Psoas muscle (tissue), 8 donors: ENCODE data around the gene HOXB13. TPM values are rescaled to one million over a fixed set of nuclear protein-coding genes. Genes with fewer than 3 reads are reported as not detected.

ENCODE experiments used
- ATAC-seq, 4 donors: fragments of 200-7000 bp; cut with Tn5 transposase; one replicate each; pipeline ENCODE4 v1.9.1; 2020; ENCODE audit warnings: moderate library complexity in 3 of 4, mild to moderate bottlenecking in 2 of 4
- DNase-seq, 2 donors: peaks; one replicate each; pipeline ENCODE4 v3.0.0-alpha.2; 2020
- H3K27ac ChIP-seq: fragments of 200-600 bp; one replicate; pipeline ENCODE4 v1.8.0; 2022
- H3K27me3 ChIP-seq, 3 donors: fragments of 200-600 bp in 1 of 3; one replicate each; pipeline versions ENCODE4 v1.6.1 to v1.8.0; 2013 to 2022; ENCODE audit warnings: low read length in 2 of 3, mild to moderate bottlenecking in 2 of 3, moderate library complexity in 1 of 3; ENCODE audit not compliant: insufficient read depth in 3 of 3
- H3K36me3 ChIP-seq, 2 donors: fragments of 200-600 bp in 1 of 2; one replicate each; pipeline versions ENCODE4 v1.6.1 to v1.8.0; 2013 to 2022; ENCODE audit warnings: low read depth in 1 of 2, mild to moderate bottlenecking in 1 of 2, moderate library complexity in 1 of 2; ENCODE audit not compliant: insufficient read depth in 1 of 2
- H3K4me1 ChIP-seq: fragments of 200-600 bp; one replicate; pipeline ENCODE4 v1.8.0; 2022
- H3K4me3 ChIP-seq: fragments of 200-600 bp; one replicate; pipeline ENCODE4 v1.8.0; 2022; ENCODE audit warnings: mild to moderate bottlenecking
- H3K9me3 ChIP-seq: fragments of 200-600 bp; one replicate; pipeline ENCODE4 v1.8.0; 2022
- WGBS, 3 donors: extraction: QIAGEN DNeasy Blood & Tissue Kit; methylation state at CpG; one replicate each; pipeline versions ENCODE4 v1.1.6 to v1.1.7; 2013; 5-methylcytosine and 5-hydroxymethylcytosine counted together
- intact Hi-C, 2 donors: fragments of 100-400 bp; cut with DNase I; formaldehyde crosslinking; loops; one replicate each; pipeline versions ENCODE4 v1.11.0 to v1.14.2; 2022
- polyA plus RNA-seq, 3 donors: library from polyadenylated mRNA; stranded (reverse); fragments of 200-250 nt; gene quantifications; one replicate each; pipeline ENCODE4 v1.2.3, GENCODE V29; 2013
- total RNA-seq, 4 donors: library from RNA; stranded (reverse); fragmentation: NEBNext Ultra II Directional in 2 of 4; extraction: Animal tissue kit (Norgen Biotek cat#: 25700) in 2 of 4; gene quantifications; one replicate each; pipeline versions ENCODE4 v1.2.1 to v1.2.4, GENCODE V29; 2021 to 2023
- TF ChIP-seq, protein P1 (sequence below): fragments of 200-600 bp; IDR thresholded peaks from one replicate; pipeline ENCODE4 v1.8.0; 2022; ENCODE audit warnings: antibody characterized with exemption
- donor health status: healthy with polysubstance abuse.
- donor health status: DM: no; HTN: no; CAD: no; lungs with moderate emphysema.
- donor health status: Bipolar disorder and iron deficiency.
- donor health status: healthy.
- donor health status: DM: yes; HTN: yes; CAD: no.
- donor health status: DM: no; HTN: no; CAD: no.
- donor health status: DM: no; HTN: no; CAD: no.
- donor health status: DM: yes; HTN: yes; CAD: no.

The HOXB13 gene
- total and polyA plus RNA-seq, 7 donors, result not detected

- no peaks in the 10 kb centered on the region for H3K36me3 ChIP-seq
- H3K4me3 ChIP-seq, result no peak overlapping the region
- peaks cover 9 to 99% (median 60%) of the 10 kb centered on the region in 3 donors for H3K27me3 ChIP-seq
- H3K9me3 ChIP-seq, result no peaks in the 10 kb centered on the region
- intact Hi-C loops, result loop anchor here in 1 of 2 donors (5.0 kb wide), 1 partner anchor 67 kb away; no protein-coding TSS in a partner anchor
- no peak for DNase-seq
- TF ChIP-seq, protein P1, sequence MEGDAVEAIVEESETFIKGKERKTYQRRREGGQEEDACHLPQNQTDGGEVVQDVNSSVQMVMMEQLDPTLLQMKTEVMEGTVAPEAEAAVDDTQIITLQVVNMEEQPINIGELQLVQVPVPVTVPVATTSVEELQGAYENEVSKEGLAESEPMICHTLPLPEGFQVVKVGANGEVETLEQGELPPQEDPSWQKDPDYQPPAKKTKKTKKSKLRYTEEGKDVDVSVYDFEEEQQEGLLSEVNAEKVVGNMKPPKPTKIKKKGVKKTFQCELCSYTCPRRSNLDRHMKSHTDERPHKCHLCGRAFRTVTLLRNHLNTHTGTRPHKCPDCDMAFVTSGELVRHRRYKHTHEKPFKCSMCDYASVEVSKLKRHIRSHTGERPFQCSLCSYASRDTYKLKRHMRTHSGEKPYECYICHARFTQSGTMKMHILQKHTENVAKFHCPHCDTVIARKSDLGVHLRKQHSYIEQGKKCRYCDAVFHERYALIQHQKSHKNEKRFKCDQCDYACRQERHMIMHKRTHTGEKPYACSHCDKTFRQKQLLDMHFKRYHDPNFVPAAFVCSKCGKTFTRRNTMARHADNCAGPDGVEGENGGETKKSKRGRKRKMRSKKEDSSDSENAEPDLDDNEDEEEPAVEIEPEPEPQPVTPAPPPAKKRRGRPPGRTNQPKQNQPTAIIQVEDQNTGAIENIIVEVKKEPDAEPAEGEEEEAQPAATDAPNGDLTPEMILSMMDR, result no peak
- WGBS, 3 donors, result 1 to 5% (median 3%) methylated on average over 16 of the region's 16 CpGs
- H3K27ac ChIP-seq, result no peak overlapping the region
- peaks cover 13% of the 10 kb centered on the region for H3K4me1 ChIP-seq
- ATAC-seq, result no peak
These were observed 3.6 kb downstream of the HOXB13 start for GRCh38 chr17:48725004-48725287.

GRCh38 chr17:48724251-48725003 is 4.1 kb downstream of the HOXB13 start:
- H3K9me3 ChIP-seq, result no peaks in the 10 kb centered on the region
- H3K27ac ChIP-seq, result no peak overlapping the region
- DNase-seq (peak; percentile 82 to 90), ATAC-seq (peak; percentile 69 to 85 (median 71))
- no peaks in the 10 kb centered on the region for H3K36me3 ChIP-seq
- intact Hi-C loops, result loop anchor here (5.0 kb wide), 1 partner anchor 68 kb away; no protein-coding TSS in a partner anchor
- peaks cover 13% of the 10 kb centered on the region for H3K4me1 ChIP-seq
- H3K4me3 ChIP-seq, result no peak overlapping the region
- TF ChIP-seq, protein P1, result peak; percentile 64
- 13 to 14% (median 13%) methylated on average over 32 of the region's 32 CpGs for WGBS, 3 donors
- peaks cover 9 to 99% (median 60%) of the 10 kb centered on the region in 3 donors for H3K27me3 ChIP-seq

- no peak overlapping the region for H3K27ac ChIP-seq
- H3K27me3 ChIP-seq, result peaks cover 9 to 100% (median 63%) of the 10 kb centered on the region in 3 donors
- peaks cover 16% of the 10 kb centered on the region for H3K4me1 ChIP-seq
- H3K9me3 ChIP-seq, result no peaks in the 10 kb centered on the region
- ATAC-seq (no peak), DNase-seq (no peak)
- WGBS, 3 donors, result 17 to 33% (median 24%) methylated on average over 42 of the region's 42 CpGs
- TF ChIP-seq, protein P1, result no peak
- H3K4me3 ChIP-seq, result peak overlapping the region; percentile 7
- intact Hi-C loops, result loop anchor here in 1 of 2 donors (5.0 kb wide), 1 partner anchor 69 kb away; no protein-coding TSS in a partner anchor
- H3K36me3 ChIP-seq, result no peaks in the 10 kb centered on the region
These were observed 4.9 kb downstream of the HOXB13 start for GRCh38 chr17:48723423-48724250.

DNA sequence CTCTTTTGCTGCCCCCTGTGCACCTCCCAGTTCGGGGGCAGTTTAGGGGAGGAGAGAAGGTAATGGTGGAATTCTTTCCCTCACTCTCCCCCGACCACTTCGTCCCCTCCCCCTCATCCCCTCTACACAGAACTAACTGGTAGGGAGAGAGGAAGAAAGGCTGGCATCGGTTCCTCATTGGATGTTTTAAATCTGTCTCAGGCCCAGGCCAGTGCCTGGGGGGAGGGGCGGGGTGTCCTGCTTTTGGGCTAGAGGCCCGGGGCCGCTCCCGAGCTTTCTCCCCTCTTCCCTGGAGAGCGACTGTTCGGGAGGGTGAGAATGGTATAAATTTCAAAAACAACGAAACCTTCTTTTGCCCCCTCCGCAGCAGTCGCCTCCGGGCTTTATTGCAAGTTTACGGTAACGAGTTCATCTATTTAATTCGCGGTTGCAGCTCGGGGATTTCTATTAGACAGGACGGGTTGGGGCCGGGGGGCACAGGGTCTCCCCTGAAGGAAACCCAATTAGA is 5.6 kb downstream of the HOXB13 start, which contains the start of gene PRAC2:
Gene PRAC2 (plus strand): TSS at position 271 of the 508 bp plus-strand sequence. CDS start 1,226 bp downstream, outside the sequence.
- DNase-seq, result no peak

More for the DNA sequence above, 5.6 kb downstream of the HOXB13 start, which contains the start of gene PRAC2:
- TF ChIP-seq, protein P1, result no peak
- ATAC-seq, result no peak
- H3K9me3 ChIP-seq, result no peaks in the 10 kb centered on the region
- peak within 1 kb of the TSS; percentile 7 for H3K4me3 ChIP-seq
- intact Hi-C loops, result loop anchor here in 1 of 2 donors (5.0 kb wide), 1 partner anchor 69 kb away; no protein-coding TSS in a partner anchor
- no peak within 1 kb of the TSS for H3K27ac ChIP-seq
- H3K4me1 ChIP-seq, result peaks cover 12% of the 10 kb centered on the region
- peaks cover 9 to 100% (median 62%) of the 10 kb centered on the region in 3 donors for H3K27me3 ChIP-seq
- 4 to 9% (median 6%) methylated on average over 21 of the region's 21 CpGs for WGBS, 3 donors
- no peaks in the 10 kb centered on the region for H3K36me3 ChIP-seq
